NCI-H1417 treated with DMSO at 0.1 percent for 48 hours (cell line): ENCODE data around the gene TRIM28.
"Not testable (repeated sequence)": the region's sequence is repeated elsewhere in the genome, so short reads cannot be mapped to it uniquely, and the experiment has no call there.

Source experiments
- DNase-seq: peaks from one replicate; lab custom pipeline; 2025; lab: John Stamatoyannopoulos, UW

Gene TRIM28

DNA sequence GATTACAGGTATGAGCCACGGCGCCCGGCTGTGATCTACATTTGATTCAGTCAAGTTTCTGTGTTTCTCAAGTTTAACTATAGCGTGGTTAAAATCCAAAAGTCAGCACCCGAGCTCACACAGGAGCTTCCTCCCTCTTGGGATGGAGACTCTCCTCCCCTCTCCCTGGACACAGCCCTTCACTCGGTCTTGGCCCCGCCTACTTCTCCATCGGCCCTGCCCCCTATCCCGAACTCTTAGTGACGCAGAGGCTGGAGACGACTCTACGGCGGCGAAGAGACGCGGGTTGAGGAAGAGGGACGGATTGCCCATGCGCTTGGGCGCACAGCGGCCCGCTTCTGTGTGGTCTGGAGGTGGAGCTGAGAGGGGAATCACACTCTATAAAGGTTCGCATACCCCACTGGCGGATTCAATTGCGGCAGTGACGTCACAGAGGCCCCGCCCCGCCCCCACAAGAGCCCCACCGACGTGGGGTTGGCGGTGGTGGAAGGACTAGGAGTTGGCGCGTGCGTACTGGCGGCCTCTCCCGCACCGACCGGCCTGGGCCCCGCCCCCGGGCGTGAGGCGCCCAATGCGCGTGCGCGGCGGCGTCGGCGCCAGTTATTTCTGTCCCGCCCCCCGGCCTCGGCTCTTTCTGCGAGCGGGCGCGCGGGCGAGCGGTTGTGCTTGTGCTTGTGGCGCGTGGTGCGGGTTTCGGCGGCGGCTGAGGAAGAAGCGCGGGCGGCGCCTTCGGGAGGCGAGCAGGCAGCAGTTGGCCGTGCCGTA is at the start of gene TRIM28:
Gene TRIM28, plus strand, starts transcription at position 239 of the 765 bp plus-strand sequence. CDS start 694 bp downstream, outside the sequence.
- no peak for DNase-seq

DNA sequence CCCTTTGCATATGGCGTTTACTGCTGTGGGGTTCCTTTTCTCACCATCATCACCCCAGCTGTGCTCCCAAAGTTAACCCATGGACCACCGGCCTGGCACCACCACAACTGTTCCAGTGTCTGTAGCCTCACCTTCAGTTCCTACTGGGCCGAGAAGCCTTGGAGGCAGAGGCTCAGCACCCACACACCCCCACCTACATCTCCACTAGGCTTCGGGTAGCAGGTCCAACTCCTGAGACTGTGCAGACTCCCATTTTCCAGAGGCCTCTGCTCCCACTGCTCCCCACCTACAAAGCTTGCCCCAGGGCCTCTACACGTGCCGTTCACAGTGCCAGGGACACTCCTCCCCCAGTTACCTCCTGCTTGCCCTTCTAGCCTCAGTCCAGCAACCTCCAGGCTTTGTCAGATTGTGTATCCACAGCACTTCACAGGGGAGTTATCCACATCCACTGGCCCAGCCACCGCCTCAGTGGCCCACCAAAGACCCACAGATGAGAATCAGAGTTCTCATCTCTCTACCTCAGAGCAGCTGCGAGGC is 46.2 kb upstream of the TRIM28 start:
- no peak for DNase-seq

DNA sequence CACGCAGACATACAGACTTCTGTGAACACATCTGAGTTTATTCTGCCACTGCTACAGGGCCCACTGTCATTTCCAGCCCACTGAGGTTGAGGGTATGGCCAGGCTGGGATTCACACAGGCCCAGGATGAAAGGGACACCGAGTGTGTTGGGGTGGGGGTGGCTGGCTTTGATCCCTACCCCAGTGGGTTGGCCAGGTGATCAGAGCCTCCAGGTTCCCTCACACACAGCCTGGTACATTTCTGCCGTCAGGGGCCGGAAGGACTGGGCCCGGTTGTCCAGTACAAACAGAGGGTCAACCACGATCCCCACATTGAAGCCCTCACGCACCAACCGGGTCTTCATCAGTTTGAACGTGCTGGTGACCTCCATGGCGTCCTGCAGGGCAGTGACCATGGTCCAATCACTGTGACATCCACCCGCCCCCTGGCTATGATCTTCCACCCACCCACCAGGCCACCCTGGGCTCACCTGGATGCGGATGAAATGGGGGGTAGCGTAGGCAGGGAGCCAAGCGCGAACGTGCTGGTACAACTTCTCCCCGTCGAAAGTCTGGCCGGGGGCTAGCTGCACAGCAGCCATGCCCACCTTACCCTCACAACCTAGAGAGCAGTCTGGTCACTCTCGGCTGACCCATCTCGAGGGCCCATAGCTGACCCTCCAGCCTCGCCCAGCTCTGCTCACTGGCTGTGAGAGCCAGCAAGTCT is 45.4 kb upstream of the TRIM28 start:
- DNase-seq: no peak

DNA sequence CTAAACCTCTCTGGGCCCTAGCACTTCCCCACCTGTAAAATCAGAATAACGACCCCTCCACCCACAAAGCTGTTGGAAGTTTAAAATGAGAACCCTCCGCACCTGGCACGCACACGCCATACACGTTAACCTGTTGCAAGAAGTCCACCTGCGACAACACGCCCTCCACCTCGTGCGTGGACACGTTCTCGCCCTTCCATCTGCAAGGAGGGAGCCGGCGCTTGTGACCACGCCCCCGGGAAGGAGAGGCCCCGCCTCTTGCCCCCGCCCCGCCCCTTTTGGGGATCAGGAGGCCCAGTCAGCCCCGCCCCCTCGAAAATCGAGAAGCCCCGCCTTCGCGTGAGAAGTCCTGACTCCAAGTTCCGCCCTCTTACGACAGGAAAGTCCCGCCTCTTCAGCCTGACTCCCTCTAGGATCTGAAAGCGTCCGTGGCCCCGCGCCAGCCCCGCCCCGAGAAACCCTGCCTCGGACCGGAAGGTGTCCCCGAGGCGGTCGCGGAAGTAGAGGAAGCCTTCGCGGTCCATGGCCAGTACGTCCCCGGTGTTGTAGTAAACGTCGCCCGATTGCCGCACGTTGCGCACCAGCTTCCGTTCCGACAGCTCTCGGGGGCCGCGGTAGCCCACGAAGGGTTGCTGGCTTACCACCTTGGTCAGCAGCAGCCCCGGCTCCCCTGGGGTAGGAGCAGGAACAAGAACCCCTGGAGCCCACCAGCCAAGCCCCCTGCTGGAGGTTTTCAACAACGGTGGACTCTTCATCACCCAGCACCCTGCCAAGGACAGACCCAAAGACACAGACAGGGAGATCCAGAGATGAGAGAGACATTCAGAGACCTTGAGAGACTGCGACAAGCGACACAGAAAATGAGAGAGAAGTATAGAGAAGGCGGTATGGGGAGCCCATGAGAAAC is 44.6 kb upstream of the TRIM28 start:
- DNase-seq: peak; percentile 91

DNA sequence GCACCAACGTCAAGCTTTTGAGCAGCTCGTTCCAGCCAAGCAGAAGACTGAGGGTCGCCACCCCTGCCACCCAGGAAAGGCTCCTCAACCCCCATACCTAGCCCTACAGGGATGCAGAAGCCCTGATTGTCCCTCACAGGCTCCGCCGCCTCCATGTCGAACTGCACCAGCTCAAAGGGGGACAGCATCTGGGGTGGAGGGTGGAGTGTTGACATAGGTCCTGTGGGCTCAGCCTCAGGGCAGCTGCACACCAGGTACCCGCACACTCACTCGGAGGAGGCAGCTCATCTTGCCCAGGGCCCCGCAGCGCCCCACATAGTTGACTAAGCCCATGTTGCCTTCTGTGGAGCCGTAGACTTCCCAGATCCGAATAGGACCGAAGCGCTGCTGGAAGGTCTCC is 43.6 kb upstream of the TRIM28 start:
- no peak for DNase-seq

DNA sequence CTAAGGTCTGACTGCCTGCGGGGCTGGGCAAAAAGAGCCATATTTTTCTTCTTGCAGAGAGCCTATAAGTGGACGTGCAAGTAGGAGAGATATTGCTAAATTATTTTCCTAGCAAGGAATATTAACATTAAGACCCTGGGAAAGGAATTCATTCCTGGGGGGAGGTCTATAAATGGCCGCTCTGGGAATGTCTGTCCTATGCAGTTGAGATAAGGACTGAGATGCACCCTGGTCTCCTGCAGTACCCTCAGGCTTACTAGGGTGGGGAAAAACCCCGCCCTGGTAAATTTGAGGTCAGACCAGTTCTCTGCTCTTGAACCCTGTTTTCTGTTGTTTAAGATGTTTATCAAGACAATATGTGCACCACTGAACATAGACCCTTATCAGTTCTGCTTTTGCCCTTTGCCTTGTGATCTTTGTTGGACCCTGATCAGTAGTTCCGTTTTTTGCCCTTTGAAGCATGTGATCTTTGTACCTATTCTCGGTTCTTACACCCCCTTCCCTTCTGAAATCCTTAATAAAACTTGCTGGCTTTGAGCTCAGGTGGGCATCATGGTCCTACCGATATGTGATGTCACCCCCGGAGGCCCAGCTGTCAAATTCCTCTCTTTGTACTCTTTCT is 36.2 kb upstream of the TRIM28 start:
- DNase-seq: not testable (repeated sequence)

DNA sequence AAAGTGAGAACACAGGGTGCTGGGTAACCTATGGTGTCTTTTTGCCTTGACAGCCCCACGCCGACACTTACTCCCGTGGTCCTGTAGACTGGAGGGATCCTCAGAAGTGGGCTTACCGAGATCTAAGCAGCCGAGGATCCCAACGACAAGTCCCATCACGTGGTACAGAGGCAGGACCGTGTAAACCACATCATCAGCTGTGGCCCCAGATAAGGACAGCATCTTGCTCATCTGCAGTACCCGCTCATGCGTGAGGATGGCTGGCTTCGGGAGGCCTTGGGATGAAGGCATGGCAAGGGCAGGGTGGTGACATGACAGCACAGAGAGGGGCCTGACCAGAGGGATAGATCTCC is 34.2 kb upstream of the TRIM28 start:
- no peak for DNase-seq

DNA sequence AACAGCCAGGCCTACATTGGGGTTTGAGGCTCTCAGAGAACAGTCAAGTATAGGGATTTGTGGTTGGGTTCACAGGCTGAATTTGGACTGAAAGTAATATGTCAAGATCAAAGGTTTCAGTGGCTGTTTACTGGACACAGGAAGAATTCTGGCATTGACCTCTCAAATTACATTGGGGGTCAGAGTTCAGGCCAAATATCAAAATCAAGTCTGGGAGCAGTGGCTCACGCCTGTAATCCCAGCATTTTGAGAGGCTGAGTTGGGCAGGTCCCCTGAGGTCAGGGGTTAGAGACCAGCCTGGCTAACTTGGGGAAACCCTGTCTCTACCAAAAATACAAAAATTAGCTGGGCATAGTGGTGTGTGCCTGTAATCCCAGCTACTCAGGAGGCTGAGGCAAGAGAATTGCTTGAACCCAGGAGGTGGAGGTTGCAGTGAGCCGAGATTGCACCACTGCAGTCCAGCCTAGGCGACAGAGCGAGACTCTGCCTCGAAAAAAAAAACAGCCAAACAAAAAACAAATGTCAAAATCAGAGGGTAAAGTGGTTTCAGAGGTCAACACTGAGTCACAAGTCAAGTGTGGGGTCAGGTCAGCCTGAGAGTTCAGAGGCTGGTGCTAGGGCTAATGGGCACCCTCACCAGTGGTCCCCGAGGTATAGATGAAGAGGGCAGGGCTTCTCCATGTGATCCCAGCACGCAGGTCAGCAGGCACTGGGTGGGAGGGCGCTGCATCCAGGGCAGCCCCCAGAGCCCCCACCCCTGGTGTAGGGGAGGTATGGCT is 33.6 kb upstream of the TRIM28 start:
- no peak for DNase-seq

DNA sequence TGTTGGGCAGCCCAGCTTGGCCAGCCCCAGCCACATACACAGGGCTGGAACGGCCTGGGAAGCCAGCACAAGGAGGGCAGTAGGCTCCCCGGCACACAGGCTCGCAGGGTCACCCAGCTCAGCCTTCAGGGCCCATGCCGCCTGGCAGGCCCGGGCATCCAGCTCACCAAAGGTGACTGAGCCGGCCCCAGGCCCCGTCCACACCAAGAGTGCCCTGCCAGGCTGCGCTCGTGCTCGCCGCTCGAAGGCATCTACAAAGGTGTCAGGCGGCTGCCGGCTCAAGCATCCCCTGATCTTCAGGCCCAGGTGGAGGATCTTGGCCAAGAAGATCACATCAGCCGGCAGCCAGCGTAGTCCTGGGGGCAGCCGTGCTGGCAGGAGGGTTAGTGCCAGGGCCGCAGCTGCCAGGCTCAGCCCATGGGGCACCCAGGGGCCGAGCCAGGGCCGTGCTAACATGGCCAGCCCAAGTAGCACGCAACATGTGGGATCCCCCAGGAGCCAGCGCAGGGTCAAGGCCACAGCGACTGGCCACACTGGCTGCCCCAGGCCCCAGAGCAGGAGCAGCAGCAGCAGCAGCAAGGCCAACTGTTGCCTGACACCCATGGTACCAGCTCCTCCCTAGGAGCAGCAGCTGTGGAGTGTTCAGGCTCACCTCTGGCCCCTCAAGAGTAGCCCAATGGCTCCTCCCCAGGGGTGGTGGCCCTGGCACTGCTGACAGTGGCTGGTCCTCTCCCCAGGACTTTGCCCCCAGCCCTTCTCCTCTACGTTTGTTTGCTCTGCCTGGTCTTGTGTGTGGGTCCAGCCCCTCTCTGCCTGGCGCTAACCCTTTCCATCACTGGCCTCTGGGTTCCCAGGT is 32.3 kb upstream of the TRIM28 start, which contains the start of gene SLC27A5:
Gene SLC27A5, minus strand, starts transcription at position 640 of the 856 bp plus-strand sequence. Its CDS starts 37 bp downstream, at position 603.
- no peak for DNase-seq

DNA sequence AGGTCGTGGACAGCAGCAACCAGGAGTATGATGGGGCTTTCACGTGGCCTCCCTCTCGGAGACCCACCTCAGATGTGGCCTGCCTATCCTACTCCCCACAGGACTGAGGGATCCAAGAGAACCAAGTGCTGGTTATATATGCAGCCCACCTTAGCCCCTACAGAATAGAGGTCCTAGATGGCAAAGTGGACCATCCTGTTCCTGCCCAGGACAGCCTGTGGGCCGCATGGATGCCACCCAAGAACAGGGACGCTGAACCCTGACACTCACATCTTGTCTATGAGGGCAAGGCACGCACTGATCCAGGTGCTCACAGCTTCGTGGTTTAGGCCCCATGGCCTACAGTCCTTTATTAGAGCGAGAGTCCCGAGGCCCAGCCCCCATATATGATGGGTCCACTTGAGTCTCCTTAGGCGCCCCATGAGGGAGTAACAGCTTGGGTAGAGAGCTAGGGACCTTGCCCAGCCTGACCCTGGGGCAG is 30.6 kb upstream of the TRIM28 start:
- no peak for DNase-seq

DNA sequence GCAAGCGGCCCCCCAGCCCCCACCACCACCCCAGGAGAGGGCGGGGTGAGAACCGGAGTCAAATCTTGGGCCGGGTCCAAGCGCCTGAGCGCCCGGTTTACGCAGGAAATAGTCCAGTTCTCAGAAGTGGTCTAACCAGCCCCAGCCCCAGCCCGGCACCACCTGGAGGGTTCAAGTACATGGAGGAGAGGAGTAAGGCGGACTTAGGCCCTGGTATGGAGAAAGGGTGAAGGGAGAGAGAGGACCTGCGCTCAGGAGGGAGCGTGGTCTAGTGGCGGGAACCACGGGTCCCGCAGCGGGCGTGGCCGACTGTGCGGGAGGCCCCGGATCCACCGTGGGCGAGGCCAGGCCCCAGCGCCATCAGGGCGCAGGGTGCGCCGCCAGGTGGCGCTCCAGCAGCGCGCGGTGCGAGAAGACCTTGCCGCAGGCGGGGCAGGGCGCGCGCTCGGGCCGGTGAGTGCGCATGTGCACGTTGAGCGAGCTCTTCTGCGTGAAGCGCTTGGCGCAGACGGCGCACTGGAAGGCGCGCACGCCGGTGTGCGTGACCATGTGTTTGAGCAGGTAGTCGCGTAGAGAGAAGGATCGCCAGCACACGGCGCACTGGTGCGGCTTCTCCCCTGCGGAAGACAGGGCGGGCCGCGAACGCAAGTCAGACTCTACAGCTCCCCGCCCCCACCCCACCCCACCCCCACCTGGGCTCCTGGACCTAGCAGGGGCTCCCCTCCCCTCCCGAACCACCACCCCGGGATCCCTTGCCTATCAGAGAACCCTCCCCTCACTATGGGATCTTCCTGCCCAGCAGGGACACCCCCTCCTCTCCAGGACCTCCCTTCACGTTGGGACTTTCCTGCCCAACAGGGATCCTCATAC is 29.9 kb upstream of the TRIM28 start:
- peak; percentile 13 for DNase-seq

DNA sequence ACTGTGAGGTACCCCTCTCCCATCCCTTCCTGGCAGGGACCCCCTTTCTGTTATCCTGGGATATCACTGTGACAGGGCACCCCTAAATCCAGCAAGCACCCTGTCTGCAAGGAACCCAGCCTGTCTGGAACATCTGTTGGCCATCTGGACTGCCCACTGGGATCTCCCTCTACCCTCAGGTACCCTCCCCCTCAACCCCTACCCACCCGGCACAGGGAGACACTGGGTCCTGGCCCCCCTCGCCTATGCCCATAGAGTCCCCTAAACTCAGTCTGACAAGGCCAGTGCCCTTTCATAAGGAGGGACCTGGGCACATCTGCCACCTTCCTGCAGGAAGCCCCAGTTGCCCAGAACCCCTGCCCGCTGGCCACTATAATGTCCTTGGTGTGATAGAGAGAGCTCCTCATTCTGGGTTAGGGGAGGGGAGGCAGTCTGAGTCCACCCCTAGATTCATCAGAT is 29.3 kb upstream of the TRIM28 start:
- DNase-seq: no peak

DNA sequence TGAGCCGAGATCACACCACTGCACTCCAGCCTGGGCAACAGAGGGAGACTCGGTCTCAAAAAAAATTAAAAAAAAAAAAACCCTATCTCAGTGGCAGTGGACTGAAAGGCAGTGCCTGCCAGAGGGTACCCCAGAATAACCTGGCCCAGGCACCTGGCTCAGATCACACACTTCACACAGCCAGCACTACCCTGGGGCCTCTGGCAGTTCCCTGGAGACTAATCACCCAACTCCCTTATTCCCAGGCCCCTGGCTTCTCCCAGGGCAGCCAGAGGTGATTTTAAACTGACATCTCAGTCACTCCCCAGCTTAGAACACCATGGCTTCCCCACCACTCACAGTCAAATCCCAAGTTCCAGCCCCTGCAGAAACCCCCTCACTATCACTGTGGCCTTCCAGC is 28.6 kb upstream of the TRIM28 start:
- DNase-seq: no peak

DNA sequence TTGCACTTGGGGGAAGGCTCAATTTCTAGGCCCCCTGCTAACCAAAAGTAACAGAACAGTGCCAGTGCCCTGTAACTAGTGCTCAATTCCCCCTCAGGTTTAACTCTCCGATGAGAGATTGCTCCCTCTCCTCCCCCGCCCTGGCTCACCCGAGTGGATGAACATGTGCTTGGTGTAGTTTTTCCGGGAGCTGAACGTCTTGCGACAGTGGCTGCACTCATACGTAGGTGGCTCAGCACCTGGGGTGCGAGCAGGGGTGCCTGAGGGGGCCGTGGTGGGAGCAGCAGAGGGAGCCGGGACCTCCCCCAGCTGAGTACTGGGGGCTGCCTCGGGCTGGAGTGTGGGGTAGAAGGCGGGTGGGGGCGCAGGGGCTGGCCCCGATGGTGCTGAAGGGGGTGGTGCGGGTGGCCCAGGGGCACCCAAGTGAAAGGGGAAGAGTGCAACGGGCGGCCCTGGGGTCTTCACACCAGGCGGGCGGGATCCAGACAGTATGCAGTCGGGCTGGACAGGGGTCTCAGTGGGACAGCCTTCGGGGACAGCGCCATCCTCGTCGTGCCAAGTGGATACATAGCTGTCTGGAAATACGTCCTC is 27.5 kb upstream of the TRIM28 start:
- DNase-seq: no peak

DNA sequence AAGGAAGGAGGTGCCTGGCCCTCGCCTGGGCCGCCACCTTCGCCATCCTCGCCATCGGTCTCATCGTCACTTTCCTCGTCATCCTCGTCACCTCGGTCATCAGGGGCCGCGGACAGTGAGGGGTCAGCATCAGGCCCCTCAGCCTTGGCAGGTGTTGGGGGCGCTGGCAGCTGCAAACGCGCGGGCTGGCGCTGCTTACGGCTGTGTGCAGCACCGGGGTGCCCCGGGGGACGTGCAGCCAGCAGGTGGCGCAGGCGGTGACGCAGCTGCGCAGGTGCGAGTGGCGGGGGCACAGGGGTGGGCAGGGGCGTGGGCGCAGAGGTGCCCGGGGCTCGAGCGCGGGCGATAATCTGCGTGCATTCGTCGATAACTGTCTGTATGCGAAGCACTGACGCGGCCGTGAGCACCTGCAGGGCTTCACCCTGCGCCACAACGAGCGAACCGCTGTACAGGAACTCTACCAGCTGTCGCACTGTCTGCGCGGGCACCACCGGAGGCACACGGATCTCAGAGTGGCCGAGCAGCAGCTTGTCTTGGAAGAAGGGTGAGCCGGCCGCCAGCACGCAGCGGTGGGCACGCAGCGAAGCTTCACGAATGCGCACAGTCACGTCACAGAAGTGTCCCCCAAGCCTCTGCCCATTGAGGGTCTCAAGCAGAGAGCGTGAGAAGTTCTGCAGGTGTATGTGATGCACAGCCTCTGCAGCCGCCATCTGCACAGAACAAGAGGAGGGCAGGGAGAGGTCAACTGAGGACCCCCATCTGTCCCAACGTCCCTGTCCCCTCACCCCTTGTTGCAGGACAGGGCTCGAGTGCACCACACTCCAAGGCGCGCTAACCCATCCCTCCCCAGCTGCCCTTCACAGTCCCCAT is 26.7 kb upstream of the TRIM28 start:
- no peak for DNase-seq

DNA sequence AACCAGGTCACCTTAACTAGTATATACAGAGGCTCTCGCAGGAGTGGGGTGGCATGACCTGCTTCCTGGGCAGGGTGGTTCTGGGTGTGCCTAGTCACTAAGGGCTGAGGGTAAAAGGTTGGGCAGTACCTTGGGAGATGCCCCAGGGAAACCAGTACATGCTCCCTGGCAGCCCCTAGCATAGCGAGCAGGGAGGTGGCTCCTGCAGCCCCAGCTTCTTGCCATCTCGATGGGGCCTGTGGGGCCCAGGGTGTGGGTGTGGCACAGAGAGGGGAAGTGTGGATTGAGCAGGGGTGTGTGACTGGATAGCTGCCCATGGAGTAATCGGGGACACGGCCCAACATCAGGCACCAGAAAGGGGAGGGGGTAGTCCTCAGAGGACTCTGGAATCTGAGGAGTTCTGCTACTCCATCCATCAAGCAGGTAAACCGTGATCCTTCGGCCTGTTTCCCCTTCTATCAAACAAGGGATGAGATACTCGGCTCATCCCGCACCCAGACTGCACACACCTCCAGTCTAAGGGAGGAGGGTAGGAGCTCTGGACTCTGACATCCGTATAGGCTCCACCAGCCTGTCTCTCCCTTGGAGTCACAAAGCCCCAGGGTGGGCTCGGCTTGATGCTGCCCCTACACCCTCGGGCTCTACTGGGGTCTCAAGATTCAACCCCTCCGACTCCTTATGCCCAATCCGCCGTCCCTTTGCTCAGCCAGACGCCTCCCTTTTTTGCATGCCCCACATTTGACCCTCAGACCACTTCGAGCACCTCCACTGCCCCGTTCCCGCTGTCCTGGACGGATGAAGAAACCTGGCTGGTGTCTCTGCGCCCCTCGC is 25.4 kb upstream of the TRIM28 start:
- no peak for DNase-seq

DNA sequence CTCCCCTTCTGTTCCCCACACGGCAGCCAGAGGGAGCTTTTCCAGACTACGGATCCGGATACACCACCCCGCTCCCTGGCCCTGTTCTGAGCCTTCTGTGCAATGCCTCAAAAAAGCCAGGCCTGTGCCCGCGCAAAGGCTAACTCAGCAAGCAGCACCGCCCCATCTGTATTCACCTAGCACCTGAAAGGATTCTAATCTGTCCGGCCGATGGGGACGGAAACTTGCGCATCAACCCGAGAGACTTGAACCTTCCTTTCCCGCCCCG is 24.8 kb upstream of the TRIM28 start:
- DNase-seq: peak; percentile 35
